ENCODE data around the gene ARFRP1. TPM values are rescaled to one million over a fixed set of nuclear protein-coding genes. Genes with fewer than 3 reads are reported as not detected.

Gene ARFRP1
- total and polyA plus RNA-seq, 5 donors = 38.7 to 49.7 (median 42.1) TPM

DNA sequence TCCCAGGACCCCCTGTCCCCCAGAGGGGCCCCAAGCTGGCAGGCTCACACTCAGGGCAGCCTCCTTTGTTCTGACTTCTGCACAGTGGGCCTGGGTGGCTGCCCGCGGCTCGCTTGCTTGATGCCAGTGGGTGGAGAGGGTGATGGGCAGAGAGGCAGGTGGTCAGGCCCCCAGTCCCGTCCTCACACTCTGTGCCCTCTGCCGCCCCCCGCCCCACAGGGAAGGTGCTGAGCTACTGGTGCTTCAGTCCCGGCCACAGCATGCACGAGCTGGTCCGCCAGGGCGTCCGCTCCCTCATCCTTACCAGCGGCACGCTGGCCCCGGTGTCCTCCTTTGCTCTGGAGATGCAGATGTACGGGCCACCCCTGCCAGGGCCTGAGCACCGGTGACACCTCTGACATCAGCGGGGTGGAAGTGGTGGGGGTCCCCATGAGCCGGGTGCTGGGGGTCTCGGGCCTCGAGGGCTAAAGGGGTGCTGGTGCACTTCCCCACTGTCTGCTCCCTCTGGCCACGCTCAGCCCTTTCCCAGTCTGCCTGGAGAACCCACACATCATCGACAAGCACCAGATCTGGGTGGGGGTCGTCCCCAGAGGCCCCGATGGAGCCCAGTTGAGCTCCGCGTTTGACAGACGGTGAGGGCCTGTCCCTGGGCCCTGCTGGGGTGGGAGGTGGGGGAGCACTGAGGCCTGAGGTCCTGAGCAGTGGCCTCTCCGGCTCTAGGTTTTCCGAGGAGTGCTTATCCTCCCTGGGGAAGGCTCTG is 20.2 kb downstream of the ARFRP1 start:
- Histone ChIP-seq H3K4me3 (ENCODE audit: low read length) (no peak overlapping the region), H3K9me3 (ENCODE audit: control insufficient read depth, low read length) (no peaks in the 10 kb centered on the region), H3K27me3 (ENCODE audit: control insufficient read depth, insufficient read depth) (no peaks in the 10 kb centered on the region), H3K27ac (ENCODE audit: low read length) (peak overlapping the region; percentile 83), H3K4me1 (ENCODE audit: control insufficient read depth, insufficient read depth, low read length) (peaks cover 6% of the 10 kb centered on the region)
- DNase-seq (peak; percentile 34 to 75 (median 67)), ATAC-seq (no peak)
- WGBS = 85% methylated on average over 29 of the region's 29 CpGs
- intact Hi-C loops (cut with DNase I) = no loop called here

DNA sequence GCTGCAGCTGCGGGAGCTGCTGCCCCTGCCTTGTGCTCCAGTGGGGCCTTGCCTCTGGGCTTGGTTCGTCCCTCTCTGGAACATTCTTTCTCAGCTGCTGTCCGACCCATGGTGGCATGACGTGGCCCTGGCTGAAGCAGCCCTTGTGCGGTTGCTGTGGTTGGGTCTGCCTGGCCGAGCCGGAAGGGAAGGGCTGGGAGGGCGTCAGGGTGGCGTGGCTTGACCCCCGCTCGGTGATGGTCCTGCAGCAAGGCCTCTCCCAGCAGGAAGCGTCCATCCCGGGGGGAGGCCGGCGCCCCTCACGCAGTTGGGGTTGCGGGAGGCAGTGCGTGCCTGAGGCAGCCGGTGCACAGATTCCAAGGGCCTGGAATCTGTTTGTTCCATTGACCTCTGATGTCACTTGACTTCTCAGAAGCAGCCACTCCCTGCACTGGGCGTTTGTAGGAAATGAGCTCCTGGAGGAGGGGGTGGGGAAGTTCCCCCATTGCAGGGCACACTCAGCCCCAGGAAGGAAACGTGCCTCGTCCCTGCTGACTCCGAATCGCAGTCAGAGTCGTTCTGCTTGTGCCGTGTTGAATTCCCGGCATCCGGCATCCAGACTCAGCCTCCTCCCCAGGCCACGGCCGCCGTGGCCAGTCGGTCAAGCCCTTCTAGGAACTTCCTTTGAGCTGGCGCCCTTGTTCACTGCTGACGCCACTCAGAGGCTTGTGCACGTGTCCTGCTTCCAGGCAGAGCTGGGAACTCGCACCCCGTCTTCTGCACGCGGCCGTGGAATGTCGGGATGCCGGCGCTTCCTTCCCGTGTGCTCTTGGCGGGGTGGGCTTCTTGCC is 21.1 kb downstream of the ARFRP1 start:
- Histone ChIP-seq H3K4me1 (ENCODE audit: control insufficient read depth, insufficient read depth, low read length) (peaks cover 8% of the 10 kb centered on the region), H3K27me3 (ENCODE audit: control insufficient read depth, insufficient read depth) (no peaks in the 10 kb centered on the region), H3K9me3 (ENCODE audit: control insufficient read depth, low read length) (no peaks in the 10 kb centered on the region), H3K27ac (ENCODE audit: low read length) (peak overlapping the region; percentile 83), H3K4me3 (ENCODE audit: low read length) (no peak overlapping the region)
- intact Hi-C loops (cut with DNase I) = no loop called here
- ATAC-seq (peak; percentile 63 to 83), DNase-seq (peak; percentile 90 to 92 (median 91))
- 24% methylated on average over 45 of the region's 45 CpGs for WGBS

DNA sequence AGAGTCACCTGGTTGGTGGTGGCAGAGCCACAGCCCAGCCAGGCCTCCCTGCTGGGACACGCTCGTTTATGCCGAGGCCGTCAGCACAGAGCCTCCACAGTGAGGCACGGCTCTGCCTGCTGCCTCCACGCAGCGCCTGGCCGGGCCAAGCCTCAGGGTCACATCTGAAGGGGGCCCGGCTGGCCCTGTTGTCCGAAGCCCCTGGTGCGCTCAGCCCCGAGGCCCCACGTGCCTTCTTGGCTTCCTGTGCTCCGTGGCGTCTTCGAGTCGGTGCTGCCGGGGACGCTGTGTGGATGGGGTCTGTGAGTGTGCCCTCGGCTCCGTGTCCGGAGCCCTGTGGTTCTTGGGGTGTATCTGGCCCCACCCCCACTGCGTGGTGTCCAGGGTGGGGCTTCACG is 21.7 kb downstream of the ARFRP1 start:
- no peak overlapping the region for H3K4me3 ChIP-seq (ENCODE audit: low read length)

DNA sequence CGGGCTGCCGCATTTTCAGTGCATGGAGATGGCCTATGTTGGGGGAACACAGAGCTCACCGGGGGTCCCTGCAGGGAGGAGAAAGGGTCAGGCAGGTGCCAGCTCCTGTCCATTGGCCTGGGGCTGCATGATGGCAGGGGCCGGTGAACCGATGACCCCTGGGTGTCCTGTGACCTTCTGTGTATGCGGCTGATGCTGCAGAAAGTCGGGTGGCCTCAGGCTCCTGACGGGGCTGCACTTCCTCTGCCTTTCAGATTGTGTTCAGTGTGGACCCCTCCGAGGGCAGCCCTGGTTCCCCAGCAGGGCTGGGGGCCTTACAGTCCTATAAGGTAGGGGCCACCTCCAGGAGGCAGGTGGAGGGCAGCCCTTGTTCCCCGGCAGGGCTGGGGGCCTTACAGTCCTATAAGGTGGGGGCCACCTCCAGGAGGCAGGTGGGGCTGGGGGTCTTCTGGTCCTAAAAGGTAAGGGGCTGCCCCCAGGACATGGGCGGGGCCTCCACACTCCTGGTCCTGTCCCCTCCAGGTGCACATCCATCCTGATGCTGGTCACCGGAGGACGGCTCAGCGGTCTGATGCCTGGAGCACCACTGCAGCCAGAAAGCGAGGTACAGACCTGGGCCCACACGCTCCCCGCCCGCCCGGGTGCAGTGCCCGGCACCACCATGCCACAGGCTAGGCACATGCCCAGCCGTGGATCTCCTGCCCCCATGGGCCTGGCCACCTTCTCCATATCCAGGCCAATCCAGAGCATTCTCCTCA is 22.3 kb downstream of the ARFRP1 start:
- intact Hi-C loops (cut with DNase I) = no loop called here
- DNase-seq = peak in 1 of 3 donors; percentile 63
- Histone ChIP-seq H3K4me1 (ENCODE audit: control insufficient read depth, insufficient read depth, low read length) (peaks cover 11% of the 10 kb centered on the region), H3K4me3 (ENCODE audit: low read length) (no peak overlapping the region), H3K27ac (ENCODE audit: low read length) (peak overlapping the region; percentile 77), H3K27me3 (ENCODE audit: control insufficient read depth, insufficient read depth) (no peaks in the 10 kb centered on the region), H3K9me3 (ENCODE audit: control insufficient read depth, low read length) (no peaks in the 10 kb centered on the region)
- 91% methylated on average over 21 of the region's 21 CpGs for WGBS
- ATAC-seq = no peak

More for the DNA sequence above, 21.7 kb downstream of the ARFRP1 start:
- peaks cover 11% of the 10 kb centered on the region for H3K4me1 ChIP-seq (ENCODE audit: control insufficient read depth, insufficient read depth, low read length)
- 85% methylated on average over 24 of the region's 24 CpGs for WGBS
- DNase-seq (peak in 1 of 3 donors; percentile 66), ATAC-seq (no peak)
- H3K9me3 ChIP-seq (ENCODE audit: control insufficient read depth, low read length) = no peaks in the 10 kb centered on the region
- H3K27me3 ChIP-seq (ENCODE audit: control insufficient read depth, insufficient read depth) = no peaks in the 10 kb centered on the region
- H3K27ac ChIP-seq (ENCODE audit: low read length) = peak overlapping the region; percentile 77
- intact Hi-C loops (cut with DNase I) = no loop called here

DNA sequence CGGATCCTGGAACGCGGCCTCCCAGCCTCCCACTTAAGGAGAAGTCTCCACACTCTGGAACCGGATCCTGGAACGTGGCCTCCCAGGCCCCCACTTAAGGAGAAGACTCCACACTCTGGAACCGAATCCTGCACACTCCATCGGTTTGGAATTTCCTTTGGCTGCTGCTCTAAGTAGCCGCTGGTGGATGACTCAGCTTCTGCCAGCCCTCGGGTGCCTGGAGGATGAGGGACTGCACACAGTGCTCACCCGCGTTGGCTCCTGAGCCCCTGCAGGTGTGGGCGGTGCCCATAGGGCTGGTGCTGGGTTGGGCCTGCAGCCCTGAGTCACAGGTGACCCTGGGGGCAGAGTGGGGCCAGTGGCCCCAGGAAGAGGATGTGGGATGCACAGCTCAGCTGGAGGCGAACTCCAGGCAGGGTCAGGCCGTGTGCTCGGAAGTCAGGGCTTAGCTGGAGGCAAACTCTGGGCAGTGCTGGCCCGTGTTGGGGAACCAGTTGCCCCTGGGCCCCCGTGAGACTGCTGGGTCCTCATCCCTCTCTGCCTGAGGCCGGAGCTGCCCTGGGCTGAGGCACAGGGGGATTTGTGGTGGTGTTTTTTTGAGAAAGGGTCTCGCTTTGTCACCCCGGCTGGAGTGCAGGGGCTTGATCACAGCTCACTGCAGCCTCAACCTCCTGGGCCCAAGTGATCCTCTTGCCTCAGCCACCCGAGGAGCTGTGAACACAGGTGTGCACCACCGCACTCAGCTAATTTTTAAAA is 25.2 kb downstream of the ARFRP1 start:
- ATAC-seq (peak; percentile 65 to 71), DNase-seq (peak; percentile 77 to 90 (median 87))
- peak overlapping the region; percentile 49 for H3K27ac ChIP-seq (ENCODE audit: low read length)
- intact Hi-C loops (cut with DNase I) = no loop called here
- no peaks in the 10 kb centered on the region for H3K27me3 ChIP-seq (ENCODE audit: control insufficient read depth, insufficient read depth)
- H3K4me1 ChIP-seq (ENCODE audit: control insufficient read depth, insufficient read depth, low read length) = peaks cover 10% of the 10 kb centered on the region
- no peak overlapping the region for H3K4me3 ChIP-seq (ENCODE audit: low read length)
- no peaks in the 10 kb centered on the region for H3K9me3 ChIP-seq (ENCODE audit: control insufficient read depth, low read length)
- WGBS = 54% methylated on average over 22 of the region's 22 CpGs

DNA sequence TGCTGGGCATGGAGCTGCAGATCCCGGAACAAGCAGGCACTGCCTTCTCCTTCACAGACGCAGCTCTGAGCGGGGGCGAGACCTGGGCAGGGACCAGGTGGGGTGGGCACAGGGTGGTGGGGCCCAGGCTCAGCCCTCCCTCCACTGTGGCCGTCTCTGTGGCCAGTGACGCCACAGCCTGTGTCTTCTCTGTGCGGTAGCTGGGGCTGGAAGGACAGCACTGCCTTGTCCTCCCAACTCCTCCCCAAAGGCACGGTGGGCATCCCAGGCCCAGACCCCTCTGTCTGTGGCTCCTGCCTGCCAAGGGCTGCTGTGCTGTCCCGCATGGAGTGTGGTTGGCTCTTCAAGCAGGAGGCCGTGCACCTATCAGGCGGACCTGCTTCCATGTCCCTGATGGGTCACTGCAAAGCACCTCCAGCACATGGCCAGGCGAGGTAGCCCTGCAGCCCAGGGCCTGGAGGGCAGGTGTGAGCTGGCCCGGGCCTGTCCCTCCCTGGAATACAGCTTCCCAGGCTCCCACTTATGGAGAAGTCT is 26.1 kb downstream of the ARFRP1 start:
- Histone ChIP-seq H3K9me3 (ENCODE audit: control insufficient read depth, low read length) (no peaks in the 10 kb centered on the region), H3K27me3 (ENCODE audit: control insufficient read depth, insufficient read depth) (no peaks in the 10 kb centered on the region), H3K4me1 (ENCODE audit: control insufficient read depth, insufficient read depth, low read length) (peaks cover 5% of the 10 kb centered on the region), H3K4me3 (ENCODE audit: low read length) (no peak overlapping the region), H3K27ac (ENCODE audit: low read length) (peak overlapping the region; percentile 63)
- 98% methylated on average over 13 of the region's 13 CpGs for WGBS
- DNase-seq (no peak), ATAC-seq (no peak)
- intact Hi-C loops (cut with DNase I) = no loop called here

DNA sequence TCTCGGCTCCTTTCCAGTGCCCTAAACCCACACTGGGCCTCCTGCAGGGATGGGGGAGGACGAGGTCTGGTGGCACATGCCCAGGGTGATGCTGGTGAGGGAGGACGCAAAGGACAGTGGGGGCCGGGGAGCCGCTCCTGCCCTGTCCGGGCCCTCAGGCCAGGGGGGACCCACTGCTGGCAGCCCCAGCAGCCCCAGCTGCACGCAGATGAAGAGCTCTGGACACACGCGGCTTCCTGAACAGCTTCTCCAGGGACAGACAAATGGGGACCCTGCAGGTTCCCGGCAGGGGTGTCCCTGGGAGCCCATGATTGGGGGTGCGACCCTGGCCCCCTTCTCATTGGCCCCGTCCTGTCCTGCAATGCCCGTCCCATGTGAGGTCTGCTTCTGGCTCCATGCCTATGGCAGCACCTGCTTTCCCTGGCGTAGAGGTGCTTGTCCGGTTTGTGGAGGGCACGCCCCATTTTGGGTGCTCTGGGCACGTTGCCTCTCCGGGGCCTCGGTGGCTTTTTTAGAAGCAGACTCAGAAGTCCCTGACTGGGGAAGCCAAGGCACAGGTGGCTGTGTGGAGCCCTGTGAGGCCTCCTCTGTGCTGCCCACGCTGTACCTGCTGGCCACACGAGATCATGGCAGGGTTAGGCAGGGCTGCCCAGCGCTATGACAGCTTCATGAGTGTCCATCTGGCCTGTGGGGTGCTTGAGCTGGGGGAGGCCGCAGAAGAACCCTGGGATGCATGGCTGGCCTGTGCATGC is 26.7 kb downstream of the ARFRP1 start:
- Histone ChIP-seq H3K4me1 (ENCODE audit: control insufficient read depth, insufficient read depth, low read length) (peaks cover 5% of the 10 kb centered on the region), H3K27ac (ENCODE audit: low read length) (no peak overlapping the region), H3K27me3 (ENCODE audit: control insufficient read depth, insufficient read depth) (no peaks in the 10 kb centered on the region), H3K4me3 (ENCODE audit: low read length) (no peak overlapping the region), H3K9me3 (ENCODE audit: control insufficient read depth, low read length) (no peaks in the 10 kb centered on the region)
- ATAC-seq = no peak
- WGBS = 95% methylated on average over 23 of the region's 23 CpGs
- DNase-seq = no peak
- intact Hi-C loops (cut with DNase I) = no loop called here

DNA sequence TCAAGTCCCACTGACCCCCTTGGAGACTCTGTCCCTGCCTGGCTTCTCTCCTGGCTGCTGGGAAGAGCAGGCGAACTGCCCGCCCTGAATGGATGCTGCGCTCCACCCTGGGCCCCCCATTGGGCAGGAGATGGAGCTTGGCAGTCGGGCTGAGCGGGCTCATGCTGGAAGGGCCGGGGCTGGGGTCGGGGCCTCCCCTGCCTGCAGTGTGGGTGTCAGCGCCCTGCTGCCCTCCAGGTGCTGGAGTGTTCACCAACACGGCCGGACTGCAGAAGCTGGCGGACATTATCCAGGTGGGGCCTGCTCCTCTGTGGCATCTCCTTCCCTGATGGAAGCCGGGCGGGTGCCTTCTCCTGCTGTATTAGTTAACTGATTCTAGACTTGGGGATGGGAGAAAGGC is 27.3 kb downstream of the ARFRP1 start:
- intact Hi-C loops (cut with DNase I) = no loop called here
- DNase-seq = no peak
- H3K4me1 ChIP-seq (ENCODE audit: control insufficient read depth, insufficient read depth, low read length) = peaks cover 5% of the 10 kb centered on the region
- H3K27me3 ChIP-seq (ENCODE audit: control insufficient read depth, insufficient read depth) = no peaks in the 10 kb centered on the region
- ATAC-seq = no peak
- H3K27ac ChIP-seq (ENCODE audit: low read length) = no peak overlapping the region
- no peaks in the 10 kb centered on the region for H3K9me3 ChIP-seq (ENCODE audit: control insufficient read depth, low read length)
- 94% methylated on average over 13 of the region's 13 CpGs for WGBS
- no peak overlapping the region for H3K4me3 ChIP-seq (ENCODE audit: low read length)

DNA sequence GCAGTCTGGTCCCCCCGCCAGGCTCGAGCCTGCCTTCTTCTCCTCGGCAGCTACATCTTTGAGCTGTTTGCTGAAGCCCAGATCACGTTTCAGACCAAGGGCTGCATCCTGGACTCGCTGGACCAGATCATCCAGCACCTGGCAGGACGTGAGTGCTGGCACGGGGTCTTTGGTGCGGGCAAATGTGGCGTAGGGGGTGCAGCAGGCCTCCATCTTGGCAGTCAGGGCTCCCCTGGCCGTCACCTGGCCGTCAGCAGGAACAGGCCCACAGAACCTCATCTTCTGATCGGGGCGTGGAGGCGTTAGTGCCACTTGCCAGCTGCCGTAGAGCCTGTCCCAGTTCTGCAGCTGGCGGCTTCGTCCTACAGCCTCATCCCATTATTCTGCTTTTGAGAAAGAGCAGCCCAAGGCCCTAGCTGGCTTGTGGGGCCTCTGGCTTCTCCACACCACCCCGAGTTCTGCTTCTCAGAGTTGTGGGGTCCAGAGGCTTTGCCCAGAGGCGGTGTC is 27.9 kb downstream of the ARFRP1 start:
- ATAC-seq = no peak
- H3K4me1 ChIP-seq (ENCODE audit: control insufficient read depth, insufficient read depth, low read length) = peaks cover 5% of the 10 kb centered on the region
- H3K9me3 ChIP-seq (ENCODE audit: control insufficient read depth, low read length) = no peaks in the 10 kb centered on the region
- DNase-seq = no peak
- H3K4me3 ChIP-seq (ENCODE audit: low read length) = no peak overlapping the region
- 94% methylated on average over 19 of the region's 19 CpGs for WGBS
- intact Hi-C loops (cut with DNase I) = no loop called here
- no peak overlapping the region for H3K27ac ChIP-seq (ENCODE audit: low read length)
- H3K27me3 ChIP-seq (ENCODE audit: control insufficient read depth, insufficient read depth) = no peaks in the 10 kb centered on the region

Data from right cardiac atrium (tissue), 5 donors.